ENCODE data around the gene SLC34A3.

SLC34A3 gene

GRCh38 chr9:137198051-137198901 lies 32.4 kb upstream of the SLC34A3 start:
- no peak for DNase-seq

GRCh38 chr9:137198902-137199283 lies 31.8 kb upstream of the SLC34A3 start:
- no peak for DNase-seq

GRCh38 chr9:137199411-137200121 lies 31.1 kb upstream of the SLC34A3 start:
- DNase-seq = no peak

DNA sequence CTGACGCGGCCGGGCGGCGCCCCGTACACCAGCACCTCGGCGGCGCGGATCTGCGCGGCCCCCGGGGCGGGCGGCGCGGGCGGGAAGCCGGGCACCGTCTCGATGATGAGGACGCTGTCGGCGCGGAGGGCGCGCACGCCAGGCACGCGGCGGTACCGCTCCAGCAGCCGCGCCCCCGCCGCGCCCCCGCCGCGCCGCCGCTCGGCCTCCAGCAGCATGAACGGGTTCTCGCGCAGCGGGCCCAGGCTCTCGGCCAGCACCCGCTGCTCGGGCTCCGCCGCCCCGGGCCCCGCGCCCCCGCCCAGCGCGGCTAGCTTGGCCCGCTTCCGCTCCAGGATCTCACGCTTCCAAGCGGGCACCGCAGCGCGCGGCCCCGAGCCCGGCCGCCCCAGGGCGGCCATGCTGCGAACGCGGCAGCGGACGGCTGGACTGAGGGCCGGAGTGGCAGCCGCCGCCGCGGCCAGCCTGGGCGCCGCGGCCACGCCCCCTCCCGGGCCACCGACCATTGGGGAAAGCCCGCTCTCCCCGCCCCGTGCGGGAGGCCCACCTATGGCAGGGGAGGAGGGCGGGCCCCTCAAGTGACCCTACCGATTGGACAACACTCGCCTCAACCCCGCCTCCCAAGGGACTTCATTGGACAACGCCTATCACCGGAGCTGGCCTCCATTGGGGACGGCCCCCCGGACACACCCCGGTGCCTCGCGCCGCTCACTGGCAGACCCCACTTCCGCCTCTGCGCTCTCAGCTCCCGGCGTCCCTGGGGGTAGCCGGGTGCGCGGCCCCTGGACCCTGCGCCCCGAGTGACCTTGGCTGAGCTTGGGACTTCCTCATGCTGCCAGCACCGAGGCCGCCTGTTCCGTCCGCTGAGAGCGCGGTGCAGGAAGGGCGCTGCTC lies 30.1 kb upstream of the SLC34A3 start, which contains the start of gene TPRN:
TSS of gene TPRN (minus strand) at position 431 of the 894 bp plus-strand sequence. CDS start at position 401, 30 bp downstream.
- DNase-seq = peak; percentile 94

DNA sequence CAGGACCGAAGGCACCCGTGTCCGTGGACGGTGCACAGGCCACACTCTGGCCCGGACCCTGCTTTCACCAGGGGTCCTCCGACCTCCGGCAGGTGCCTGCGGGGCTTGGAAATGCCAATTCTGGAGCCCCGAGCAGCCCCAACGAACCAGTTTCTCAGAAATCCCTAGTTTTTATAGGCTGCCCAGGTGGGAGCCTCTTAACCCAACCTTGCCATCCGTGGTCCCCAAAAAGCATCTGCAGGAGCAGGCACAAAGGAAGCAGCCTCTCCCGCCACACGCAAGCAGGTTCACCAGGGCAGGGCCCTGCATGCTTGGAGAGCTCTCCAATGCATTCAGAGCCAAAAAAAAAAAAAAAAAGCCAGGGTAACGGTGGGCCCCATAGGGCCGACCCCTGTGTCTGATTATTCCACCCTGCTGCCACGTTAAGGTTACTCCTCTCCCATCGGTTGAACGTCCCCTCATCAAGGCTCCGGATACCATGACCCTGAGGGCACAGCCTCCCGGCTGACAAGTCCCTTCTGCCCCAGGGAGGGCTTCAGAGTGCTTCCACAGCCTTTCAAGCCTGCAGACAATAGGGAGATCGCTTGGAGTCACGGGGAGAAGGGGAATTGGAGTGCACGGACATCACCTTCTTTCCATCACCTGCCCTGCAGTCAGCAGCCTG lies 29.4 kb upstream of the SLC34A3 start:
- DNase-seq = no peak

- no peak for DNase-seq
Observed at GRCh38 chr9:137202966-137203365, 27.7 kb upstream of the SLC34A3 start.

DNA sequence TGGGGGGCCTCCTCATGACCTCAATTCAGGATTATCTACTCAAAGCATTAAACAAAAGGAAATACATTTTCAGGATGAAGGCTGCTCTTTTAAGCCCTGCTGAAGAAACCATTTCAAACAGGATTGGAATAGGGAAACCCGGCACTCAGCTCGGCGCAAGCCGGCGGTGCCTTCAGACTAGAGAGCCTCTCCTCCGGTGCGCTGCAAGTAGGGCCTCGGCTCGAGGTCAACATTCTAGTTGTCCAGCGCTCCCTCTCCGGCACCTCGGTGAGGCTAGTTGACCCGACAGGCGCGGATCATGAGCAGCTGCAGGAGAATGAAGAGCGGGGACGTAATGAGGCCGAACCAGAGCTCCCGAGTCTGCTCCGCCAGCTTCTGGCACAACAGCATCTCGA lies 26.0 kb upstream of the SLC34A3 start:
- DNase-seq = no peak

DNA sequence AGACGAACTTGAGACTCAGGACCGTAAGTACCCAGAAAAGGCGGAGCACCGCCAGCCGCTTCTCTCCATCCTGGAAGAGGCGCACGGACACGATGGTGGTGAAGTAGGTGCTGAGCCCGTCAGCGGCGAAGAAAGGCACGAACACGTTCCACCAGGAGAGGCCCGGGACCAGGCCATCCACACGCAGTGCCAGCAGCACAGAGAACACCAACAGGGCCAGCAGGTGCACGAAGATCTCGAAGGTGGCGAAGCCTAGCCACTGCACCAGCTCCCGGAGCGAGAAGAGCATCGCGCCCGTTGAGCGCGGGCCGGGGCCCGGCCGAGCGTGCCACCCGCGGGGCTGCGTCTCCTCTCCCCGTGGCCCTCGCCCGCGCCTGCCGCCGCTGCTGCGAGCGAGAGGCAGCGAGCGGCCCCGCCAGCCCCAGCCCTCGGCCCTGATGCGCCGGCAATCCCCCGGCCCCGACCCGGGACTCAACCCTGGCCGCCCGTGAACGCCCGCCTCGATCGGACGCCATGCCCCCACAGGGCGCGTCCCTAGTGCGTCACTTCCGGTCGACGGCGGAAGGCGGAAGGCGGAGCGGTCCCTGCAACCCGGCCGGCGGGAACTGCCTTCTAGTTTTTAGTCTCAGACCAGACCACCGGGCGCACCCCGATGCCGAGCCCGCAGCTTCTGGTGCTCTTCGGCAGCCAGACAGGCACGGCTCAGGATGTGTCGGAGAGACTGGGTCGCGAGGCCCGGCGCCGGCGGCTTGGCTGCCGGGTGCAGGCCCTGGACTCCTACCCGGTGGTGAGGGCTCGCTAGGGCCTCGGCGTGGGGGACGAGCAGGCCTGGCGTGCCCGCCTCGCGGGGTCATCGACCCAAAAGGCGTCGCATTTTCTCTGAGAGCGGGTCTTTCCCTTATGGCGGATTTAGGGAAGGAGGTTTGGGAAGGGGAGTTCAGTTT lies 25.3 kb upstream of the SLC34A3 start, which contains the start of the genes NDOR1 and TMEM203:
TSS of gene NDOR1 (plus strand) at position 575 of the 944 bp plus-strand sequence. CDS start at position 653, 78 bp downstream.
TSS of gene TMEM203 (minus strand) at position 523 of the 944 bp plus-strand sequence. CDS start at position 289, 234 bp downstream.
- DNase-seq = peak; percentile 4

DNA sequence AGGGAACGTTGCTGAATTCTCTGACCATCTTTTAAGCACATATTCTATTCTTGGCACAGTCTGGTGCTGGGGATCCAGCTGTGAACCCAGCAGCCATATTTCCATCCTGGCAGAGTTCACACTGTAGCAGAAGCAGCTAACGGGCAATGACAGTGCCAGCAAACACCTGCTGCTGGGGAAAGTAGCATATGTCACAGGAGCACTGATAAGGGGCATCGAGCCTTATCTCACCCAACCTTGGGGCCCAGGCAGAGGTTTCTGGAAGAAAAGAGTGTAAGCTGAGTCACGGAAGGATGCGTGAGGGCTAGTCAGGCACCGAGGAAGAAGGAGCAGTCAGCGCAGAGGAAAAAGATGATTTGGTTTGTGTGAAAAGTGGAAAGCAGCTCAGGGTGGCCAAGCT lies 24.1 kb upstream of the SLC34A3 start:
- no peak for DNase-seq

DNA sequence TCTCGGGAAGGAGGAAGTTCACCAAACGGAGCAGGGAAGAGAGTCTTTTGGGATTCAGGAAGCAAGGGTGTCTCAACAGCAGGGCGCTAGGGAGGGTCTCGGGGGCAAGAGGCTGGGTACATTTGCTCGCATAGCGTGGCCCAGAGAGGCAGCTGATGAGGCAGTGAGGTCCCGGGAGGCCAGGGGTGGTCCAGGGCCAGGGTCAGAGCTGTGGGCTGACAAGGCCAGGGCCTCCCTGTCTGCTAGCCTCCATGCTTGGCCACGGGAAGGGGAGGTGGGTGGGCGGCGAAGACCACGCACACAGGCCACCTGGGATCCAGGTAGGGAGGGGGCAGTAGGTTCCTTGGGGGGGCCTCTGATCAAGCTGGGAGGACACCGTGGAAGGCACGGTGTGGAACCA lies 19.2 kb upstream of the SLC34A3 start:
- no peak for DNase-seq

DNA sequence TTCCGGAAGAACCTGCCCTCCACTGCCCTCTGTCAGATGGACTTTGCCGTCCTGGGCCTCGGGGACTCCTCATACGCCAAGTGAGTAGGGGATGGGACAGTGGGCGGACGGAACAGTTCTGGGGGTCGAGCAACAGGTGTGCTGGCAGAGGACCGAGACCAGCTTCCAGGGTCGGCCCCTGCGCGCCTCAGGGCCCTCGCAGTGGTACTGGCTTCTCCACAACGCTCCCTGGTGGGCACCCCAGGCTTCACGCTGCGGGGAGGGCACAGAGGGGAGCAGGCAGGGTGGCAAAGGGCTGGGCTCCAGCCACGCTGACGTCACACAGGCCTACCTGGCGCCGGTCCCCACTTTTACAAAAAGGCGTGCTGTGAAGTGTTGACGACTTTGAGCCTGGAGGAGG lies 18.2 kb upstream of the SLC34A3 start:
- DNase-seq = no peak

DNA sequence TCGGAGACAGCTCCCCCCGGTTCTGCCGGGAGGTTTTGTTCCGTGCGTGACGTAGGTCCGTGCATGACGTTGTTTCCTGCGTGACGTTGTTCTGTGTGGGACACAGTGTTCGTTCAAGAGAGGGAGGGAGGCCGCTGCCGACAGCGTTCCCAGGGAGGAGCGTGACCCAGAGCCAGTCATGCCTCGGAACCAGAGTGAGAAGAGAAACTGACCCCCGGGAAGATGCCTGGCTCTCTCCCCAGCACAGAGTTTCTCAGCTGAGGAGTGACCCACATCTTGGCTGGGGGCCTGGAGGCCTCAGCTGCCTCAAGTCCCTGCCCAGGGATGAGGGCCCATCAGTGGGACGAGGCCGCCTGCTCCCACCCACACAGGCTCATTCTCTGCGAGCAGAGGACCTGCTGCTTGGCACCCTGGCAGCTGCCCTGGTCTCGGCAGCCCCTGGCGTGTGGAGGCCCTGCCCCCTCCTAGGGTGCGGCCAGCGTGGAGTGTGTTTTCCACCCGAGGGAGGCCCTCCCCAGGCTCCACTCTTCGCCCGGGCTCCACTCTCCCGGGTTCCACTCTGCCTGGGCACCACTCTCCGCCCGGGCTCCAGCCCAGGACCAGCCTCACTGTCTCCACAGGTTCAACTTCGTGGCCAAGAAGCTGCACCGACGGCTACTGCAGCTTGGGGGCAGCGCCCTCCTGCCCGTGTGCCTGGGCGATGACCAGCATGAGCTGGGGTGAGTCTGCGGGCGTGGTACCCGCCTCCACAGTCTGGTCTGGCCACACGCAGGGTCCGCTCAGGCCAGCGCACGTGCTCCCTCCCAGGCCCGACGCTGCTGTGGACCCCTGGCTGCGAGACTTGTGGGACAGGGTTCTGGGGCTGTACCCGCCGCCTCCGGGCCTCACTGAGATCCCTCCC lies 17.3 kb upstream of the SLC34A3 start:
- no peak for DNase-seq

DNA sequence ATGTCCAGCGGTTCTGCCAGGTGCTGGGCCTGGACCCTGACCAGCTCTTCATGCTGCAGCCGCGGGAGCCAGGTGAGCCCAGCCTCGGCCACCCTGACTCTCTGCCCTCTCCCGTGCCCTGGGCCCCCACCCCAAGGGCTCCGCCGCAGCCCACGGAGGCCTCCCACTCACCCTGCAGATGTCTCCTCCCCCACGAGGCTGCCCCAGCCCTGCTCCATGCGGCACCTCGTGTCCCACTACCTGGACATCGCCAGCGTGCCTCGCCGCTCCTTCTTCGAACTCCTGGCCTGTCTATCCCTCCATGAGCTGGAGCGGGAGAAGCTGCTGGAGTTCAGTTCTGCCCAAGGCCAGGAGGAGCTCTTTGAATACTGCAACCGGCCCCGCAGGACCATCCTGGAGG lies 16.1 kb upstream of the SLC34A3 start:
- no peak for DNase-seq

DNA sequence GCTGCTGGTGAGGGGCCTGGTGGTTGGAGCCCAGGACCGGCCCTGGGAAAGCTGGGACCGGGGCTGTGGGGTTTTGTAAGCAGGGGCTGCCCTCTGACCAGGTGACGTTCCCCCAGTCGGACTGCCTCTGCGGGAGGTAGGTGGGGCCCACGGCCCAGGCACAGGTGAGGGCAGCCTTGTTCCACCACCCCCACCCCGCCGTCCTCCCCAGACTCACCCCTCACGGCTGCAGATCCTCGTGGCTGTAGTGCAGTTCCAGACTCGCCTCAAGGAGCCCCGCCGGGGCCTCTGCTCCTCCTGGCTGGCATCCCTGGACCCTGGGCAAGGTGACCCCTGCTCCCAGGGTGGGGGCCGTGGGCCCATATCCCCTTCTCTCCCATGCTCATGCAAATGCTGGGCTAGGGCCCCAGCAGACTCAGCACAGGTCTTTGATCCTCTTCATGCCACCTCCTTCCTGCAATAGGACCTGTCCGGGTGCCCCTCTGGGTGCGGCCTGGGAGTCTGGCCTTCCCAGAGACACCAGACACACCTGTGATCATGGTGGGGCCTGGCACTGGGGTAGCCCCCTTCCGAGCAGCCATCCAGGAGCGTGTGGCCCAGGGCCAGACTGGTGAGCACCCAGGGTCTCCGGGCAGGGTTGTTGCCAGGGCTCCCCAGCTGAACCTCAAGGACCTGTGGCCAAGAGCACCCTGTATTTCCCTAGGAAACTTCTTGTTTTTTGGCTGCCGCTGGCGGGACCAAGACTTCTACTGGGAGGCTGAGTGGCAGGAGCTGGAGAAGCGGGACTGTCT lies 15.3 kb upstream of the SLC34A3 start:
- no peak for DNase-seq

GRCh38 chr9:137216188-137216965 lies 14.3 kb upstream of the SLC34A3 start:
- DNase-seq = no peak

- no peak for DNase-seq
Observed at GRCh38 chr9:137217276-137218211, 13.2 kb upstream of the SLC34A3 start.

DNA sequence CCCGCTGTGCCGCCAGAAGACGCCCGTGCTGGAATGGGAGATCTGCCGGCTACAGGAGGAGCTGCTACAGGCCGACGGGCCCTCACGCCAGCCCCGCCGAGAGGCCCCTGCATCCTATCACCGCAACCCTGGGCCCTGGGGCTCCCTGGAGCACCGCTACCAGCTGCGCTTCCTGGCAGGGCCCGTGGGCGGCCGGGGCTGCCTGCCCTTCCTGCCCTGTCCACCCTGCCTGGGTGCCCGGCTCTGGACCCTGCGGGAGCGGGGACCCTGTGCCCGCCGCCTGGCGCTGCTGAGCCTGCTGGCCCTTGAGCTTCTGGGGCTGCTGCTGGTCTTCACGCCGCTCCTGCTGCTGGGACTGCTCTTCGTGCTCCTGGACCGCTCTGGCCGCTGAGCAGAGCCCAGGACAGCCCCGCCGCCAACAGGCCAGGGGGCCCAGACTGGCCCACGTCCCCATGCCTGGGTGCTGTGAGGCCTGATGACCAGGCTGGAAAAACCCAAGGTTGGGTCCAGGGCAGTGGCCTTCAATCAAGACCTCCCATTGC lies 12.4 kb upstream of the SLC34A3 start:
- no peak for DNase-seq
